Activated B cell treated with CpG ODN at 0.5 μM for 24 hours (primary cell): ENCODE results near the gene PNPLA2. TPM values are rescaled to one million over a fixed set of nuclear protein-coding genes. Genes with fewer than 3 reads are reported as not detected.

ENCODE experiments used
- ATAC-seq: fragments of 200-7000 bp; cut with Tn5 transposase; one replicate; pipeline ENCODE4 v1.10.0; 2021; ENCODE audit warnings: low read depth, mild to moderate bottlenecking, moderate library complexity
- CTCF ChIA-PET: fragments of 350-600 bp; sonication (Branson Sonifier 250); formaldehyde crosslinking; loops from one replicate; lab custom pipeline; 2021; ENCODE audit warnings: antibody characterized with exemption; lab: Charles Lee
- POLR2A ChIA-PET: fragments of 350-600 bp; sonication (Branson Sonifier 250); formaldehyde crosslinking; loops from one replicate; lab custom pipeline; 2021; ENCODE audit warnings: antibody characterized with exemption; lab: Charles Lee
- DNase-seq: peaks from one replicate; pipeline ENCODE4 v3.0.0; 2022
- H3K27ac Mint-ChIP-seq: one replicate; pipeline ENCODE4 v1.8.0; 2020; ENCODE audit warnings: mixed read lengths
- H3K27me3 Mint-ChIP-seq: one replicate; pipeline ENCODE4 v1.8.0; 2021; ENCODE audit warnings: mixed read lengths
- H3K36me3 Mint-ChIP-seq: one replicate; pipeline ENCODE4 v1.8.0; 2021; ENCODE audit warnings: low read depth, mixed read lengths
- H3K4me1 Mint-ChIP-seq: one replicate; pipeline ENCODE4 v1.8.0; 2021; ENCODE audit warnings: mixed read lengths
- H3K4me3 Mint-ChIP-seq: one replicate; pipeline ENCODE4 v1.8.0; 2020; ENCODE audit warnings: mild to moderate bottlenecking, mixed read lengths
- H3K9me3 Mint-ChIP-seq: one replicate; pipeline ENCODE4 v1.8.0; 2020; ENCODE audit warnings: mixed read lengths
- CTCF ChIP-seq: fragments of 200-600 bp; IDR thresholded peaks from one replicate; pipeline ENCODE4 v1.8.0; 2022; ENCODE audit warnings: antibody characterized with exemption, mild to moderate bottlenecking
- intact Hi-C: fragments of 100-400 bp; cut with micrococcal nuclease; formaldehyde crosslinking; loops from one replicate; pipeline ENCODE4 v1.15.1; 2024
- total RNA-seq: library from RNA; stranded (reverse); gene quantifications from 2 replicates; pipeline ENCODE4 v1.2.3, GENCODE V29; 2022

The PNPLA2 gene
- total RNA-seq, 1 donor from 2014 or later, result 53.2 TPM

- ChIA-PET CTCF (no interaction called here), POLR2A (interaction anchor here (1.8 kb wide), 1 partner anchor 8 kb away, joined by 4 read pairs; no protein-coding TSS in a partner anchor)
- Mint-ChIP-seq H3K4me3 (no peak overlapping the region), H3K27ac (no peak overlapping the region), H3K36me3 (peaks cover 36% of the 10 kb centered on the region), H3K9me3 (no peaks in the 10 kb centered on the region), H3K4me1 (peaks cover 29% of the 10 kb centered on the region), H3K27me3 (no peaks in the 10 kb centered on the region)
- TF ChIP-seq CTCF, result no peak
- ATAC-seq, result no peak
- no peak for DNase-seq
- intact Hi-C loops, result no loop called here
Observed at GRCh38 chr11:839280-839623, 20.5 kb downstream of the PNPLA2 start.

- Mint-ChIP-seq H3K27me3 (peaks cover 2% of the 10 kb centered on the region), H3K9me3 (no peaks in the 10 kb centered on the region), H3K4me3 (peak overlapping the region; percentile 89), H3K36me3 (peaks cover 36% of the 10 kb centered on the region), H3K27ac (no peak overlapping the region), H3K4me1 (peaks cover 34% of the 10 kb centered on the region)
- TF ChIP-seq CTCF, result no peak
- intact Hi-C loops, result loop anchor here (10.0 kb wide), 1 partner anchor 735 kb away; the partner anchor contains the start of gene DUSP8
- DNase-seq (no peak), ATAC-seq (no peak)
- ChIA-PET POLR2A (interaction anchor here (1.0 to 1.1 kb wide), 2 partner anchors 10 to 21 kb away, joined by 3 to 4 read pairs; partner anchors contain the start of gene PNPLA2), CTCF (no interaction called here)
Observed at GRCh38 chr11:839875-840617, 21.3 kb downstream of the PNPLA2 start.

GRCh38 chr11:841981-842369, 23.3 kb downstream of the PNPLA2 start:
- Mint-ChIP-seq H3K36me3 (peaks cover 36% of the 10 kb centered on the region), H3K4me3 (peak overlapping the region; percentile 89), H3K4me1 (peaks cover 35% of the 10 kb centered on the region), H3K27me3 (peaks cover 5% of the 10 kb centered on the region), H3K27ac (peak overlapping the region; percentile 83), H3K9me3 (no peaks in the 10 kb centered on the region)
- no peak for DNase-seq
- TF ChIP-seq CTCF, result no peak
- peak; percentile 32 for ATAC-seq
- POLR2A ChIA-PET, result interaction anchor here (1.4 to 2.6 kb wide), 5 partner anchors 9 to 33 kb away, joined by 6 to 45 read pairs (median 17); partner anchors contain the start of genes CD151, PNPLA2 and RPLP2
- CTCF ChIA-PET, result no interaction called here
- intact Hi-C loops, result loop anchor here (1.0 to 10.0 kb wide), 6 partner anchors 10 to 733 kb away; partner anchors contain the start of genes CD151, CHID1, DUSP8 and GATD1

DNA sequence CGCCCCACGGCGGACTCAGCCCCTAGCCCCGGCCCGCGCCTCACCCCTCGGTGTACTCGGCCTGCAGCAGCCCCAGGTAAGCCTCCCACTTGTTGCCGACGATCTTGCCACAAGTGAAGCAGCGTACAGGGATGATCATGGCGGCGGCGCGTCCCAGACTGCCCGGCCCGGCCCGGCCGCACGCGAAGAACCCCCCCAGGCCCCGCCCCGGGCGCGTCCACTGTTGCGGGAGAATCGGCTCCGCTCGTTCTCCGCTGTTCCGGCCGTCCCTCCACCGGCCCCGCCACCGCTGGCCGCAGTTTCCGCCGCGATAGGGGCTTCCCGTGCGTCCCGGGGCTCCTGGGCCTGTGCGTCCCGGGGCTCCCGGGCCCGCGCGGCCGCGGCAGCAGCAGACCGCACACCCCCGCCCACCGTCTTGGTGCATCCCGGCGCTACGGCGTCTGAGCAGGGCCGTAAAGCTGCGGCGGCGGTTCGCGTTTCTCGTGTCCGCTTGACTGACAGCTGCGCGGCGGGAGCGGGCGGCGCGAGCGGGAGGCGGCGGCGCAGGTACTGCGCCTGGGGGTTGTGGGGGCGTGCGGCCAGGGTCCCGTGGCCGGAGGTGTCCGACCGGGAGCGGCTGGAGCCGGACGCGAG, 23.8 kb downstream of the PNPLA2 start, which contains the start of the genes POLR2L and TSPAN4:
POLR2L (minus strand) TSS at position 160 of the 633 bp plus-strand sequence; CDS start at position 139, 21 bp downstream.
TSPAN4 (plus strand) TSS at position 483 of the 633 bp plus-strand sequence. CDS start 7,453 bp downstream, outside the sequence.
- ChIA-PET CTCF (interaction anchor here (1.2 to 1.3 kb wide), 2 partner anchors 8 to 23 kb away, joined by 4 read pairs; no protein-coding TSS in a partner anchor), POLR2A (interaction anchor here (0.7 to 2.6 kb wide), 14 partner anchors 10 to 730 kb away, joined by 3 to 45 read pairs (median 5); partner anchors contain the start of genes CD151, CHID1, CRACR2B and DUSP8)
- peaks cover 5% of the 10 kb centered on the region for H3K27me3 Mint-ChIP-seq
- H3K27ac Mint-ChIP-seq, result peak within 1 kb of the TSS; percentile 83
- peaks cover 35% of the 10 kb centered on the region for H3K4me1 Mint-ChIP-seq
- H3K36me3 Mint-ChIP-seq, result peaks cover 34% of the 10 kb centered on the region
- peak within 1 kb of the TSS; percentile 89 for H3K4me3 Mint-ChIP-seq
- ATAC-seq (peak; percentile 87), DNase-seq (peak; percentile 92)
- intact Hi-C loops, result loop anchor here (1.0 to 10.0 kb wide), 6 partner anchors 10 to 732 kb away; partner anchors contain the start of genes CD151, CHID1, DUSP8 and GATD1
- H3K9me3 Mint-ChIP-seq, result no peaks in the 10 kb centered on the region
- TF ChIP-seq CTCF, result no peak
